Thymus (tissue), 11 donors: ENCODE measurements around the gene MMP28. TPM values are rescaled to one million over a fixed set of nuclear protein-coding genes. Genes with fewer than 3 reads are reported as not detected.

Source experiments
- DNase-seq, 9 donors: peaks; one replicate each; pipeline ENCODE4 v3.0.0-alpha.2; 2013; ENCODE audit warnings: low spot score in 9 of 9, low read depth in 6 of 9, missing footprints in 1 of 9
- H3K27ac ChIP-seq, 2 donors: one replicate each; pipeline ENCODE4 v1.5.1; 2013; ENCODE audit warnings: control low read depth in 1 of 2, low read depth in 1 of 2, low read length in 1 of 2, mild to moderate bottlenecking in 1 of 2, moderate library complexity in 1 of 2
- H3K27me3 ChIP-seq, 2 donors: one replicate each; pipeline ENCODE4 v1.5.1; 2013; ENCODE audit warnings: low read length in 1 of 2; ENCODE audit not compliant: control insufficient read depth in 2 of 2, insufficient read depth in 1 of 2
- H3K36me3 ChIP-seq, 2 donors: one replicate each; pipeline ENCODE4 v1.5.1; 2013; ENCODE audit warnings: low read length in 1 of 2, mild to moderate bottlenecking in 1 of 2, moderate library complexity in 1 of 2; ENCODE audit not compliant: control insufficient read depth in 2 of 2, insufficient read depth in 2 of 2
- H3K4me1 ChIP-seq, 2 donors: one replicate each; pipeline ENCODE4 v1.5.1; 2013; ENCODE audit warnings: low read length in 2 of 2; ENCODE audit not compliant: control insufficient read depth in 2 of 2, insufficient read depth in 2 of 2
- H3K4me3 ChIP-seq, 2 donors: one replicate each; pipeline ENCODE4 v1.5.1; 2013; ENCODE audit warnings: low read length in 2 of 2, control low read depth in 1 of 2, mild to moderate bottlenecking in 1 of 2
- H3K9me3 ChIP-seq, 2 donors: one replicate each; pipeline ENCODE4 v1.5.1; 2013; ENCODE audit warnings: low read length in 1 of 2, mild to moderate bottlenecking in 1 of 2; ENCODE audit not compliant: control insufficient read depth in 2 of 2, insufficient read depth in 1 of 2
- WGBS: extraction: QIAGEN DNeasy Blood & Tissue Kit; methylation state at CpG from one replicate; pipeline ENCODE4 v1.1.7; 2013; 5-methylcytosine and 5-hydroxymethylcytosine counted together
- polyA plus RNA-seq: library from polyadenylated mRNA; stranded (reverse); fragments of 200-250 nt; gene quantifications from one replicate; pipeline ENCODE4 v1.2.3, GENCODE V29; 2013
- total RNA-seq: library from RNA; stranded (reverse); fragments of 120-200 nt; gene quantifications from one replicate; pipeline ENCODE4 v1.2.4, GENCODE V29; 2013
- donor health status: healthy.

The MMP28 gene
- total and polyA plus RNA-seq, 2 donors: 1.1 to 4.7 TPM

DNA sequence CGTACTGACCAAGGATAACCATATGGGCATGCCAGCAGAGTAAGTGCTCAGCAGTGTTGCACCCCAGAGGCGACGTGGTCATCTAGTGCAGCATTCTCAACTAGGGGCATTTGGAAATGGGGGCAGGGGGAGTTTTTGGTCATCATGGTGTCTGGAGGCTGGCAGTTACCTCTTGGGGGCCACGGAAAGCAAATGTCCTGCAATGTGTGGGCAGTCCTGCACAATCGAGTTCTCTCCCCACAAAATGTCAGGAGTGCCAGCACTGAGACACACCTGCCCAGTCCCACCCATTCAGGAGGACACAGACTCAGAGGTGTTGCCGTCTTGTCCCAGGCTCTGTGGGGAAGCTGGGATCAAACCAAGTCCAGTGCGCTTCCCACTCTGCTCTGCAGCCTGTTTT lies 61.0 kb downstream of the MMP28 start:
- no peak overlapping the region for H3K4me3 ChIP-seq
- no peak for DNase-seq
- H3K27me3 ChIP-seq: peaks cover 0 to 23% of the 10 kb centered on the region in 2 donors
- no peak overlapping the region for H3K27ac ChIP-seq
- 97% methylated on average over 7 of the region's 7 CpGs for WGBS
- H3K4me1 ChIP-seq: peaks cover 0 to 15% of the 10 kb centered on the region in 2 donors
- no peaks in the 10 kb centered on the region for H3K36me3 ChIP-seq
- no peaks in the 10 kb centered on the region for H3K9me3 ChIP-seq

GRCh38 chr17:35733366-35733765 lies 62.1 kb downstream of the MMP28 start:
- no peak overlapping the region for H3K27ac ChIP-seq
- H3K9me3 ChIP-seq: no peaks in the 10 kb centered on the region
- peaks cover 0 to 7% of the 10 kb centered on the region in 2 donors for H3K36me3 ChIP-seq
- H3K4me3 ChIP-seq: no peak overlapping the region
- peaks cover 0 to 11% of the 10 kb centered on the region in 2 donors for H3K4me1 ChIP-seq
- WGBS: 94% methylated on average over 6 of the region's 6 CpGs
- DNase-seq: no peak
- peaks cover 0 to 13% of the 10 kb centered on the region in 2 donors for H3K27me3 ChIP-seq

GRCh38 chr17:35732806-35733136 lies 62.7 kb downstream of the MMP28 start:
- Histone ChIP-seq H3K27me3 (peaks cover 0 to 13% of the 10 kb centered on the region in 2 donors), H3K9me3 (no peaks in the 10 kb centered on the region), H3K4me1 (peaks cover 0 to 11% of the 10 kb centered on the region in 2 donors), H3K27ac (no peak overlapping the region), H3K36me3 (peaks cover 0 to 9% of the 10 kb centered on the region in 2 donors), H3K4me3 (no peak overlapping the region)
- 100% methylated on average over 1 of the region's 1 CpG for WGBS
- no peak for DNase-seq

GRCh38 chr17:35731917-35732805 lies 63.3 kb downstream of the MMP28 start:
- H3K36me3 ChIP-seq: peaks cover 2 to 14% of the 10 kb centered on the region in 2 donors
- 35% methylated on average over 47 of the region's 47 CpGs for WGBS
- H3K9me3 ChIP-seq: no peaks in the 10 kb centered on the region
- peaks cover 0 to 13% of the 10 kb centered on the region in 2 donors for H3K27me3 ChIP-seq
- peak overlapping the region in 1 of 2 donors; percentile 58 for H3K4me3 ChIP-seq
- DNase-seq: no peak
- H3K27ac ChIP-seq: no peak overlapping the region
- H3K4me1 ChIP-seq: peaks cover 0 to 11% of the 10 kb centered on the region in 2 donors

DNA sequence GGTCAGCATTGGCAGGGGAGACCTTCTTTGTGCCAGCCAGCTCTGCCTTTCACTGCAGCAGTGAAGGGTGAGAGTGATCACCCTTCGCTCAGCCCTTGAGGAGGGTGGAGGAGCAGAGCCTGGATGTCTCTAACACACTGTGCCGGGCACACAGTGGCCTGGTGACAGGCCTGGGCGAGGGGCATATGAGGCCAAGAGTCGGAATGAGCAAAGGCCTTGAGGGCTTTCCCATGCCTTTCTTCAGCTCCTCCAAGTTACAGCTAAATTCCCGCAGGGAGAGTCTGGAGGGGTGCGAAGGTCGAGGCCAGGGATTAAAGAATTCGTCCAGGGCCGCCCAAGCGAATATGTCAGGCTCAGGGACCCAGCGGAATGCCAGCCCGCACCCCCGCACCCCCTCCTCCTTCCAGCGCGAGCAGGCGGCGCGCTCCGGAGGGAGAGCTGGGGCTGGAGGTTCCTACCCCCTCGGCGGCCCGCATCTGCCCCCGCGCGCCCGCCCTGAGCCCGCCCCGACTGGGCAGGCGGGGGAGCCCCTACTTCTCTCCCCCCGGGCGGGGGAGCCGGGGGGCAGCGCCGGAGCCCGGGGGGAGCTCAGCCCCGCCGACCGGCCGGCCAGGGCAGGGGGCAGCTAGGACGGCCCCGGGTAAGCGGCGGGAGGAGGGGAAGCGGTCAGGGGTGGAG lies 64.1 kb downstream of the MMP28 start, which contains the start of gene RASL10B:
TSS of gene RASL10B (plus strand) at position 401 of the 678 bp plus-strand sequence. CDS start 3,546 bp downstream, outside the sequence.
- Histone ChIP-seq H3K9me3 (no peaks in the 10 kb centered on the region), H3K4me1 (peaks cover 0 to 11% of the 10 kb centered on the region in 2 donors), H3K4me3 (peak within 1 kb of the TSS; percentile 24 to 58), H3K36me3 (peaks cover 10 to 21% of the 10 kb centered on the region in 2 donors), H3K27ac (no peak within 1 kb of the TSS), H3K27me3 (peaks cover 0 to 13% of the 10 kb centered on the region in 2 donors)
- peak in 4 of 9 donors; percentile 32 to 60 (median 50) for DNase-seq
- WGBS: 6% methylated on average over 44 of the region's 44 CpGs

DNA sequence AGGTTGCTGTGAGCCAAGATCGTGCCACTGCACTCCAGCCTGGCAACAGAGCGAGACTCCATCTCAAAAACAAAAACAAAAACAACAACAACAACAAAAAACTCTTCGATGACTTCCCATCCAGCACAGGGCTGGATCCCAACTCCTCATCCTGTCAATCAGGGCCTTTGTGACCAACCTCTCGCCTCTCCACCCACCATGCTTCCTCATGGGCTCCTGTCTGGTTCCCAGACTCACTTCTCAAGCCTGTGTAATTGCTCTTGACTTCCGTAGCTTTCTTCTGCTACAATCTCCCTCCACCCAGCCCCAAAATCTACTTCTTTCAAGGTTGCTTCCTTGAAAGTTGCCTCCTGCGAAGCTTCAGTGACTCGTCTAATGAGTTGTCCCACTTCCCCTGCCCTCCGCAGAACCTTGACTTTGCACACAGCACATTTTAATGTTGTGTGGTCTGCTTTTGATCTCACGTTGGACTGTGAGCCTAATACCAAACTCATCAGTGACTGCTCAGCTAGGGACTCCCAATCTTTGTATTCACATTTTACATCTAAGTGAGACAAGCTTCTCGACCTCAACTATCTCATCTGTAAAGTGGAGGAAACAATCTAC lies 64.9 kb downstream of the MMP28 start:
- no peaks in the 10 kb centered on the region for H3K9me3 ChIP-seq
- H3K4me3 ChIP-seq: no peak overlapping the region
- WGBS: 86% methylated on average over 10 of the region's 10 CpGs
- H3K27me3 ChIP-seq: peaks cover 0 to 13% of the 10 kb centered on the region in 2 donors
- H3K36me3 ChIP-seq: peaks cover 17 to 29% of the 10 kb centered on the region in 2 donors
- H3K27ac ChIP-seq: no peak overlapping the region
- DNase-seq: no peak
- peaks cover 0 to 11% of the 10 kb centered on the region in 2 donors for H3K4me1 ChIP-seq

- Histone ChIP-seq H3K9me3 (no peaks in the 10 kb centered on the region), H3K36me3 (peaks cover 28 to 40% of the 10 kb centered on the region in 2 donors), H3K4me1 (peaks cover 0 to 11% of the 10 kb centered on the region in 2 donors), H3K27ac (no peak overlapping the region), H3K4me3 (no peak overlapping the region), H3K27me3 (peaks cover 0 to 13% of the 10 kb centered on the region in 2 donors)
- WGBS: 95% methylated on average over 4 of the region's 4 CpGs
- no peak for DNase-seq
These were observed 66.0 kb downstream of the MMP28 start for GRCh38 chr17:35729405-35729833.

- Histone ChIP-seq H3K4me3 (no peak overlapping the region), H3K27ac (no peak overlapping the region), H3K36me3 (peaks cover 37 to 49% of the 10 kb centered on the region in 2 donors), H3K9me3 (no peaks in the 10 kb centered on the region), H3K4me1 (peaks cover 0 to 11% of the 10 kb centered on the region in 2 donors), H3K27me3 (peaks cover 0 to 13% of the 10 kb centered on the region in 2 donors)
- no peak for DNase-seq
- WGBS: 99% methylated on average over 3 of the region's 3 CpGs
These were observed 66.9 kb downstream of the MMP28 start for GRCh38 chr17:35728551-35728950.
